Activated CD4-positive, CD25-positive, alpha-beta regulatory T cell treated with anti-CD3 and anti-CD28 coated beads, Interleukin-2, amount 50 U/mL, for 72 hours (primary cell): Measurements from ENCODE around the gene PYGL.
"Not testable (repeated sequence)": the region's sequence is repeated elsewhere in the genome, so short reads cannot be mapped to it uniquely, and the experiment has no call there.

Experiments
- DNase-seq: peaks from one replicate; pipeline ENCODE4 v3.0.0; 2021

PYGL gene

GRCh38 chr14:50924843-50925242 is 19.4 kb downstream of the PYGL start:
- DNase-seq = no peak

- no peak for DNase-seq
These were observed 20.0 kb downstream of the PYGL start for GRCh38 chr14:50924236-50924635.

GRCh38 chr14:50922803-50923202 is 21.5 kb downstream of the PYGL start:
- DNase-seq = no peak

- DNase-seq = no peak
These were observed 23.6 kb downstream of the PYGL start for GRCh38 chr14:50920482-50921230.

- DNase-seq = not testable (repeated sequence)
These were observed 24.8 kb downstream of the PYGL start for GRCh38 chr14:50919524-50919923.

- DNase-seq = no peak
These were observed 26.8 kb downstream of the PYGL start for GRCh38 chr14:50917449-50917848.

- no peak for DNase-seq
These were observed 33.5 kb downstream of the PYGL start for GRCh38 chr14:50910495-50911420.

- no peak for DNase-seq
These were observed 37.8 kb downstream of the PYGL start for GRCh38 chr14:50906326-50907065.

GRCh38 chr14:50904719-50905118 is 39.6 kb downstream of the PYGL start:
- no peak for DNase-seq

- no peak for DNase-seq
These were observed 42.9 kb downstream of the PYGL start for GRCh38 chr14:50901361-50901760.

GRCh38 chr14:50897658-50898175 is 46.6 kb downstream of the PYGL start:
- DNase-seq = no peak

GRCh38 chr14:50897005-50897404 is 47.3 kb downstream of the PYGL start:
- DNase-seq = not testable (repeated sequence)

- DNase-seq = not testable (repeated sequence)
These were observed 47.9 kb downstream of the PYGL start for GRCh38 chr14:50896421-50896820.

- DNase-seq = no peak
These were observed 52.0 kb downstream of the PYGL start for GRCh38 chr14:50892255-50892654.

- no peak for DNase-seq
These were observed 56.8 kb downstream of the PYGL start for GRCh38 chr14:50887476-50887875.

GRCh38 chr14:50883827-50884197 is 60.5 kb downstream of the PYGL start:
- no peak for DNase-seq

GRCh38 chr14:50882932-50883826 is 61.1 kb downstream of the PYGL start:
- no peak for DNase-seq

- peak; percentile 58 for DNase-seq
These were observed 68.8 kb downstream of the PYGL start for GRCh38 chr14:50875359-50876070.

- DNase-seq = no peak
These were observed 69.5 kb downstream of the PYGL start for GRCh38 chr14:50874757-50875156.

- DNase-seq = no peak
These were observed 72.2 kb downstream of the PYGL start, which contains the start of gene ABHD12B for GRCh38 chr14:50871914-50872732. Gene ABHD12B, plus strand, starts transcription at chr14:50872053. Its CDS starts 122 bp downstream, at chr14:50872175.
